Measurements from ENCODE around the gene ZNF613. TPM values are rescaled to one million over a fixed set of nuclear protein-coding genes. Genes with fewer than 3 reads are reported as not detected.

ZNF613 gene
- polyA plus RNA-seq, 1 experiment: 8.4 TPM

DNA sequence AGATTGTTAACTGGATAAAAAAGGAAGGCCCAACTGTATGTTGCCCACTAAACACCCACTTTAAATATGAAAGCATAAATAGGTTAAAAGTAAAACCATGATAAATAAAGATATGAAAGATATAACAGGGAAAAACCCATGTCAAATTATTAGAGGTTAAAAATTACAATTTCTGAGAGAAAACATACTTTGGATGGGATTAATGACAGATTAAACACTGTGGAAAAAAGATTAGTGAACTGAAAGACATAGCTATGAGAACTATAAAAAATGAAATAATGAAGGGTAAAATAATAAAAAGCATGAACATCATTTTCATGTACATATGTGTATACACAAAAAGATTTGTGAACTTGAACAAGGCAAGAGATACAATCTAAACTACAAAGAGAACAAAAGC, 37.3 kb upstream of the ZNF613 start:
- CTCF ChIA-PET: no interaction called here
- no peak for TF ChIP-seq CTCF (IDR thresholded peaks at IDR 0.05; ENCODE audit: low read depth, low read length)
- POLR2A ChIA-PET: no interaction called here

DNA sequence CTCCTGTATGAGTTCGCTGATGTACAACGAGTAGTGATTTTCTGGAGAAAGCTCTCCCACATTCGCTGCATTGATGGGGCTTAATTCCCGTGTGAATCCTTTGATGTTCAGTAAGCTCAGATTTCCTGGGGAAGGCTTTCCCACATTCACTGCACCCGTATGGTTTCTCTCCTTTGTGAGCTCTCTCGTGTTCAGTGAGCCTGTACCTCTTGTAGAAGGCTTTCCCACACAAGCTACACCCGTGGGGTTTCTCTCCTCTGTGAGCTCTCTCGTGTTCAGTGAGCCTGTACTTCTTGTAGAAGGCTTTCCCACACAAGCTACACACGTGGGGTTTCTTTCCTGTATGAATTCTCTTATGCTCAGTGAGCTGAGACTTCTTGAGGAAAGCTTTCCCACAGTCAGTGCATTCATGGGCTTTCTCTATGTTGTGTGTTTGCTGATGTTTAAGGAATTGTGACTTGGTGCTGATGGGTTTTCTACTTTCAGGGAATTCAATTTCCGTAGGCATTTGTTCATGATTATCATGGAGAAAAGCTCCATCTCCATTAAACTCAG, 36.0 kb upstream of the ZNF613 start:
- Histone ChIP-seq H3K9me3 (ENCODE audit: control insufficient read depth, insufficient read depth, low read length) (peaks cover 35% of the 10 kb centered on the region), H3K4me3 (ENCODE audit: low read depth, low read length) (no peak overlapping the region), H3K27me3 (ENCODE audit: control insufficient read depth, insufficient read depth, low read length) (no peaks in the 10 kb centered on the region), H3K27ac (ENCODE audit: low read depth, low read length) (no peak overlapping the region)
- CTCF ChIA-PET: no interaction called here
- TF ChIP-seq CTCF (IDR thresholded peaks at IDR 0.05; ENCODE audit: low read depth, low read length): no peak
- POLR2A ChIA-PET: no interaction called here
- no peak for DNase-seq (ENCODE audit: low read depth, low spot score)

More for the DNA sequence above, 37.3 kb upstream of the ZNF613 start:
- Histone ChIP-seq H3K27ac (ENCODE audit: low read depth, low read length) (no peak overlapping the region), H3K4me3 (ENCODE audit: low read depth, low read length) (no peak overlapping the region), H3K27me3 (ENCODE audit: control insufficient read depth, insufficient read depth, low read length) (no peaks in the 10 kb centered on the region), H3K9me3 (ENCODE audit: control insufficient read depth, insufficient read depth, low read length) (peaks cover 34% of the 10 kb centered on the region)
- no peak for DNase-seq (ENCODE audit: low read depth, low spot score)

DNA sequence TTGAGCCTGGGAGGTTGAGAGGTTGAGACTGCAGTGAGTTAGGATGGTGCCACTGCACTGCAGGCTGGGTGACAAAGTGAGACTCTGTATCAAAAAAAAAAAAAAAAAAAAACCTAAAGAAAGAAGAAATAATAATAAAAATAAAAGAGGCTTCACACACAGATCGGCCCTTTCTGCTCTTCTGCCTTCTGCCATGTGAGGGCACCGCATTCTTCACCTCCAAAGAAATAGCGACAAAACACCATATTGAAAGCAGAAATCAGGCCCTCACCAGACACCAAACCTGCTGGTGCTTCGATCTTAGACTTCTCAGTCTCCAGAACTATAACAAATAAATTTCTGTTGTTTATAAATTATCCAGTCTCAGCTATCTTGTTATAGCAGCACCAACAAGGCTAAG, 25.4 kb upstream of the ZNF613 start:
- TF ChIP-seq CTCF (IDR thresholded peaks at IDR 0.05; ENCODE audit: low read depth, low read length): no peak
- no peak overlapping the region for H3K4me3 ChIP-seq (ENCODE audit: low read depth, low read length)
- ChIA-PET POLR2A (no interaction called here), CTCF (interaction anchor here (0.7 kb wide), 1 partner anchor 661 kb away, joined by 4 read pairs; no protein-coding TSS in a partner anchor)
- H3K27ac ChIP-seq (ENCODE audit: low read depth, low read length): no peak overlapping the region
- no peaks in the 10 kb centered on the region for H3K27me3 ChIP-seq (ENCODE audit: control insufficient read depth, insufficient read depth, low read length)
- DNase-seq (ENCODE audit: low read depth, low spot score): no peak
- peaks cover 29% of the 10 kb centered on the region for H3K9me3 ChIP-seq (ENCODE audit: control insufficient read depth, insufficient read depth, low read length)

- ChIA-PET POLR2A (interaction anchor here (0.7 kb wide), 1 partner anchor 15 kb away, joined by 4 read pairs; the partner anchor contains the start of gene ZNF577), CTCF (interaction anchor here (0.6 kb wide), 1 partner anchor 623 kb away, joined by 4 read pairs; no protein-coding TSS in a partner anchor)
- DNase-seq (ENCODE audit: low read depth, low spot score): no peak
- TF ChIP-seq CTCF (IDR thresholded peaks at IDR 0.05; ENCODE audit: low read depth, low read length): no peak
- Histone ChIP-seq H3K27me3 (ENCODE audit: control insufficient read depth, insufficient read depth, low read length) (no peaks in the 10 kb centered on the region), H3K27ac (ENCODE audit: low read depth, low read length) (no peak overlapping the region), H3K9me3 (ENCODE audit: control insufficient read depth, insufficient read depth, low read length) (peaks cover 26% of the 10 kb centered on the region), H3K4me3 (ENCODE audit: low read depth, low read length) (no peak overlapping the region)
Measured at GRCh38 chr19:51903192-51903591, 24.1 kb upstream of the ZNF613 start.

- TF ChIP-seq CTCF (IDR thresholded peaks at IDR 0.05; ENCODE audit: low read depth, low read length): no peak
- H3K27ac ChIP-seq (ENCODE audit: low read depth, low read length): no peak within 1 kb of the TSS
Measured at GRCh38 chr19:51904331-51905165, 22.7 kb upstream of the ZNF613 start, which contains the start of gene ZNF649. Gene ZNF649 (minus strand): TSS chr19:51905017. CDS start chr19:51900107, 4,910 bp downstream.

More at GRCh38 chr19:51904331-51905165, 22.7 kb upstream of the ZNF613 start, which contains the start of gene ZNF649:
- peak within 1 kb of the TSS; percentile 82 for H3K4me3 ChIP-seq (ENCODE audit: low read depth, low read length)
- H3K9me3 ChIP-seq (ENCODE audit: control insufficient read depth, insufficient read depth, low read length): peaks cover 19% of the 10 kb centered on the region
- CTCF ChIA-PET: no interaction called here
- POLR2A ChIA-PET: no interaction called here
- peak; percentile 62 for DNase-seq (ENCODE audit: low read depth, low spot score)
- no peaks in the 10 kb centered on the region for H3K27me3 ChIP-seq (ENCODE audit: control insufficient read depth, insufficient read depth, low read length)

All from AG04450 (cell line).